AG04450 (cell line): ENCODE results near the gene NDST3. TPM values are rescaled to one million over a fixed set of nuclear protein-coding genes. Genes with fewer than 3 reads are reported as not detected.
A peak's percentile ranks its signal among the peaks of the same experiment; 100 is the strongest.

ENCODE experiments used
- CTCF ChIA-PET: fragments of 300-600, 350-600 bp; formaldehyde crosslinking; extraction: SDS; loops from one replicate; lab custom pipeline; 2022; ENCODE audit warnings: antibody characterized with exemption, inconsistent platforms; lab: Charles Lee
- POLR2A ChIA-PET: fragments of 350-600 bp; formaldehyde crosslinking; extraction: SDS; loops from one replicate; lab custom pipeline; 2021; ENCODE audit warnings: antibody characterized with exemption, inconsistent platforms; lab: Yijun Ruan, JAX
- DNase-seq: peaks from one replicate; pipeline ENCODE4 v3.0.0-alpha.2; 2011; ENCODE audit warnings: low read depth, low spot score
- H3K27ac ChIP-seq: one replicate; pipeline ENCODE4 v1.5.1; 2012; ENCODE audit warnings: low read depth, low read length, control low read depth
- H3K27me3 ChIP-seq: one replicate; pipeline ENCODE4 v1.6.0; 2012; ENCODE audit warnings: low read length; ENCODE audit not compliant: control insufficient read depth, insufficient read depth
- H3K4me3 ChIP-seq: 2 replicates; pipeline ENCODE4 v1.5.1; 2011; ENCODE audit warnings: mild to moderate bottlenecking, low read depth, low read length, control low read depth
- H3K9me3 ChIP-seq: 2 replicates; pipeline ENCODE4 v1.5.1; 2012; ENCODE audit warnings: low read length; ENCODE audit not compliant: control insufficient read depth, insufficient read depth
- polyA plus RNA-seq: library from polyadenylated mRNA; depleted of rRNA; stranded (reverse); fragments of >200 nt; gene quantifications from 2 replicates; pipeline ENCODE4 v1.2.3, GENCODE V29; 2011
- TF ChIP-seq, protein P1 (sequence below): IDR thresholded peaks from 2 replicates; pipeline ENCODE4 v1.5.1; 2011; ENCODE audit warnings: low read depth, low read length, control low read depth, inconsistent platforms

The NDST3 gene
- polyA plus RNA-seq, 1 experiment = 0.02 TPM

DNA sequence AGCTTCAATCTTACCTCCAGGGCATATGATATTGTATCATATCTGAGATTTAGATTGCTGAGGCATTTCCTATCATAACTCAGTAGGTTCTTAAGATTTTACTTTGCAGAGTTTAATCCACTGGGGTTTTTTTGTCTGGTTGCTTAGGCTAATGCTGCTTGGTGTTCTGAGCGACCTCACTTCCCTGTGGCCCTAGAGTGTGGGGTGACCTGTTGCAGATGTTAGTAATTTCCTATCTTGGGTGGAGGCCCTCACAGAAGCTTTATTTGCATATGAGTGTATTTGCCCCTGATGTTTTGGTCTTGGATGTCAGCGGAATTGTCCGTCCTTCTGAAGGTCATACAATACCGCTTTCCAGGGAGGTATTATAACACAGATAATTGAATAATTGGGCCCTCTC lies 137.1 kb downstream of the NDST3 start:
- H3K9me3 ChIP-seq = no peaks in the 10 kb centered on the region
- no peak for DNase-seq
- H3K27ac ChIP-seq = no peak overlapping the region
- H3K27me3 ChIP-seq = no peaks in the 10 kb centered on the region
- no peak overlapping the region for H3K4me3 ChIP-seq
- ChIA-PET CTCF (no interaction called here), POLR2A (no interaction called here)
- TF ChIP-seq, protein P1, sequence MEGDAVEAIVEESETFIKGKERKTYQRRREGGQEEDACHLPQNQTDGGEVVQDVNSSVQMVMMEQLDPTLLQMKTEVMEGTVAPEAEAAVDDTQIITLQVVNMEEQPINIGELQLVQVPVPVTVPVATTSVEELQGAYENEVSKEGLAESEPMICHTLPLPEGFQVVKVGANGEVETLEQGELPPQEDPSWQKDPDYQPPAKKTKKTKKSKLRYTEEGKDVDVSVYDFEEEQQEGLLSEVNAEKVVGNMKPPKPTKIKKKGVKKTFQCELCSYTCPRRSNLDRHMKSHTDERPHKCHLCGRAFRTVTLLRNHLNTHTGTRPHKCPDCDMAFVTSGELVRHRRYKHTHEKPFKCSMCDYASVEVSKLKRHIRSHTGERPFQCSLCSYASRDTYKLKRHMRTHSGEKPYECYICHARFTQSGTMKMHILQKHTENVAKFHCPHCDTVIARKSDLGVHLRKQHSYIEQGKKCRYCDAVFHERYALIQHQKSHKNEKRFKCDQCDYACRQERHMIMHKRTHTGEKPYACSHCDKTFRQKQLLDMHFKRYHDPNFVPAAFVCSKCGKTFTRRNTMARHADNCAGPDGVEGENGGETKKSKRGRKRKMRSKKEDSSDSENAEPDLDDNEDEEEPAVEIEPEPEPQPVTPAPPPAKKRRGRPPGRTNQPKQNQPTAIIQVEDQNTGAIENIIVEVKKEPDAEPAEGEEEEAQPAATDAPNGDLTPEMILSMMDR = no peak

DNA sequence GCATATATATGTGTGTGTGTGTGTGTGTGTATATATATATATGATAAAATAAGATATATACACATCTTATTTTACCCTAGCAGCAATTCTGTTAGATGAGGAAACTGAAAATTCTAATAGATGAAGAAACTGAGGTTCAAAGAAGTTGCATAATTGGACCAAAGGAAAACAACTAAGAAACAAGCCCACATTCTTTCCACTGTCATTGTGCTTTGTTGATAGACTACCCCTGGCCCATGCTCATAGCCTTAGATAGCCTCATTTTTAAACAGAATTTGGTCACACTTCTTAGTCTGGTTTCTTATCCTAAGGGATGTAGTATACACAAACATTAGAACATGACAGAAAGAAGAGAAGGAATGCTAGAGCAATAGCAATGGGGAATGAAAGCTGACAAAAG lies 138.8 kb downstream of the NDST3 start:
- CTCF ChIA-PET = no interaction called here
- Histone ChIP-seq H3K27ac (no peak overlapping the region), H3K4me3 (no peak overlapping the region), H3K9me3 (no peaks in the 10 kb centered on the region), H3K27me3 (no peaks in the 10 kb centered on the region)
- POLR2A ChIA-PET = no interaction called here
- TF ChIP-seq, protein P1 = no peak
- DNase-seq = no peak

DNA sequence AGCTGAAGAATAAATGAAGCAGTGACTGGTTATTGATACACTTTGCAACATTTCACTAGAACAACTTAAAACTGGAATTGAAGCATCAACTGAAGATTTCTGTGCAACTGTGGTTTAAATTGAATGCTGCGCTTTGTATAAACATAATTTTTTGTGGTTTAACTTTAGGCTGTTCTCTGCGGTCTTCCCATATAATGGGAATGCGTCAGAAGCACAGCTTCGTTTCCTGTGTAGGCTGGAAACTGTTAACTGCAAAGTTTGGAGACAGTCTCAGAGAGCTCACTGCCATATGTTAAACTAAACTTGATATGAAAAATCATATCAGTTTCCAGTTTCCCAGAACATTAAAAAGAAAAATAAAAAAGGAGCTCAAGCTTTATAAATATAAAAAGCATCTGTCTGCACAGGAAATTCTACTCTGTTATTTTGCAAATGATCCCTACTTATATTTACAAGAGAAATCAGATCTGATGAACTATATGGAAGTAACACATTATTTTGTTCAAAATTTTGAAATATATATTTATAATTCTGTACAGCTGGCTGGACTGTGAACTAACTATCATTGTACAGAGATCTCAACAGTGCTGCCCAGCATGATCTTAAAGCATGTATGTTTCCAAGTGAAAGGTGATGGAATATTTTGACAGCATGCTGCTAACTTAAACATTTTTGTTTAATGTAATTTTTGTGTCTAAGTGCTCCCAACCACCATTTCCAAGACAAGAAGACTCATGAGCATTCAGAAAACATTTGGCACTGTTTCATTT lies 139.9 kb downstream of the NDST3 start:
- ChIA-PET CTCF (interaction anchor here (1.6 kb wide), 1 partner anchor 50 kb away, joined by 8 read pairs; no protein-coding TSS in a partner anchor), POLR2A (no interaction called here)
- peak; percentile 82 for DNase-seq
- Histone ChIP-seq H3K27me3 (no peaks in the 10 kb centered on the region), H3K4me3 (no peak overlapping the region), H3K9me3 (no peaks in the 10 kb centered on the region), H3K27ac (no peak overlapping the region)
- TF ChIP-seq, protein P1 = no peak

DNA sequence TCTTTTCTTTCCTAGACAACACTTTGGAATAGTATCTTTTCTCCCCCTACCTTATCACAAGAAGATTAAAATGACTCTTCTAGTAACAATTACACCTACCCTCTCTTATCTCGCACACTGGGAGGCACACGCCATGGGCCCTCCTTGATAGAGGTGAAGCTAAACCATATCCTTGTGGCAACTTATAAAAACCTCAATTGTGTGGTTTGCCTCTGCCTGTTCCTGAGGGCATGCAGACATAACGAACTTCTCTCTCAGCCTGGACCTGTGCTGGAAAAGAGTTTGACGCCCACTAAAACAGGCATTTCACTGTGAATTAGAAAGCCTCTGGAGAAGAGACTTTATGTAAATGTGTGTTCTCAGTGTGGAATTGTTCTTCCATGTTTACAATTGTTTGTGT lies 141.2 kb downstream of the NDST3 start:
- POLR2A ChIA-PET = no interaction called here
- Histone ChIP-seq H3K27ac (no peak overlapping the region), H3K4me3 (no peak overlapping the region), H3K27me3 (no peaks in the 10 kb centered on the region), H3K9me3 (no peaks in the 10 kb centered on the region)
- no peak for DNase-seq
- TF ChIP-seq, protein P1 = no peak
- CTCF ChIA-PET = no interaction called here

DNA sequence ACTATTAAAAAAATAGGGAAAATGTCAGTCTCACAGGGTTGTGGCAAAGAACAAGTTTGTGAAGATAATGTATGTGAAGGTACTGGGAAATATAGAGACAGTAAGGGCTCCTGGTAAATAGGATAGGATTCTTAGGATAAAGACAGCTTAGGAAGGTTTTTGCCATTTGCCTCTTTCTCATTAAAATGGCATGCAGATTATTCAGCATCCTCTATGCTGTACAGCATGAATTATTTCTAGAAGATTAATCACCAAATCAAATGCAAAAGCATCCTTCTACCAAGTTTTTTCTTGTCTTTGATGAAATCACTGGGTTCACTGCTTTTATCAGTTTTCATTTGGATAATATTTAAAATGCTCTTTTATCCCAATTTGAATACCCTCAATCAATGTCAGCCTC lies 142.8 kb downstream of the NDST3 start:
- POLR2A ChIA-PET = no interaction called here
- TF ChIP-seq, protein P1 = no peak
- CTCF ChIA-PET = no interaction called here
- H3K27me3 ChIP-seq = no peaks in the 10 kb centered on the region
- no peaks in the 10 kb centered on the region for H3K9me3 ChIP-seq
- no peak overlapping the region for H3K27ac ChIP-seq
- H3K4me3 ChIP-seq = no peak overlapping the region
- no peak for DNase-seq
